Retinal pigment epithelial cell (primary cell): Measurements from ENCODE around the gene VEGFD.
A peak's percentile ranks its signal among the peaks of the same experiment; 100 is the strongest.

Experiments used
- DNase-seq: peaks from one replicate; pipeline ENCODE4 v3.0.0-alpha.2; 2010; ENCODE audit warnings: low read depth
- H3K4me3 ChIP-seq: 2 replicates; pipeline ENCODE4 v1.5.1; 2011; ENCODE audit warnings: mild to moderate bottlenecking, low read length, control low read depth, moderate library complexity
- CTCF ChIP-seq: conservative IDR thresholded peaks from 2 replicates; pipeline ENCODE4 v1.5.1; 2011; ENCODE audit warnings: low read depth, low read length, control low read depth, inconsistent platforms

Gene VEGFD

GRCh38 chrX:15359701-15360100 is 24.5 kb downstream of the VEGFD start:
- H3K4me3 ChIP-seq: no peak overlapping the region
- TF ChIP-seq CTCF: no peak
- no peak for DNase-seq

GRCh38 chrX:15358533-15358932 is 25.7 kb downstream of the VEGFD start:
- H3K4me3 ChIP-seq: no peak overlapping the region
- DNase-seq: no peak
- no peak for TF ChIP-seq CTCF

- no peak for DNase-seq
- no peak overlapping the region for H3K4me3 ChIP-seq
- TF ChIP-seq CTCF: no peak
These were observed 27.8 kb downstream of the VEGFD start for GRCh38 chrX:15356444-15356843.

- TF ChIP-seq CTCF: no peak
- DNase-seq: no peak
- H3K4me3 ChIP-seq: no peak overlapping the region
These were observed 33.8 kb downstream of the VEGFD start for GRCh38 chrX:15350329-15350996.

GRCh38 chrX:15349046-15349445 is 35.2 kb downstream of the VEGFD start:
- TF ChIP-seq CTCF: peak; percentile 53
- no peak overlapping the region for H3K4me3 ChIP-seq
- DNase-seq: no peak

- no peak for TF ChIP-seq CTCF
- no peak for DNase-seq
- H3K4me3 ChIP-seq: no peak overlapping the region
These were observed 38.2 kb downstream of the VEGFD start for GRCh38 chrX:15345976-15346375.

GRCh38 chrX:15344106-15344505 is 40.1 kb downstream of the VEGFD start:
- DNase-seq: no peak
- TF ChIP-seq CTCF: no peak
- no peak overlapping the region for H3K4me3 ChIP-seq
